ENCODE measurements around the gene FHL2.
A peak's percentile ranks its signal among the peaks of the same experiment; 100 is the strongest.
"Not testable (repeated sequence)": the region's sequence is repeated elsewhere in the genome, so short reads cannot be mapped to it uniquely, and the experiment has no call there.

FHL2 gene, protein sequence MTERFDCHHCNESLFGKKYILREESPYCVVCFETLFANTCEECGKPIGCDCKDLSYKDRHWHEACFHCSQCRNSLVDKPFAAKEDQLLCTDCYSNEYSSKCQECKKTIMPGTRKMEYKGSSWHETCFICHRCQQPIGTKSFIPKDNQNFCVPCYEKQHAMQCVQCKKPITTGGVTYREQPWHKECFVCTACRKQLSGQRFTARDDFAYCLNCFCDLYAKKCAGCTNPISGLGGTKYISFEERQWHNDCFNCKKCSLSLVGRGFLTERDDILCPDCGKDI

DNA sequence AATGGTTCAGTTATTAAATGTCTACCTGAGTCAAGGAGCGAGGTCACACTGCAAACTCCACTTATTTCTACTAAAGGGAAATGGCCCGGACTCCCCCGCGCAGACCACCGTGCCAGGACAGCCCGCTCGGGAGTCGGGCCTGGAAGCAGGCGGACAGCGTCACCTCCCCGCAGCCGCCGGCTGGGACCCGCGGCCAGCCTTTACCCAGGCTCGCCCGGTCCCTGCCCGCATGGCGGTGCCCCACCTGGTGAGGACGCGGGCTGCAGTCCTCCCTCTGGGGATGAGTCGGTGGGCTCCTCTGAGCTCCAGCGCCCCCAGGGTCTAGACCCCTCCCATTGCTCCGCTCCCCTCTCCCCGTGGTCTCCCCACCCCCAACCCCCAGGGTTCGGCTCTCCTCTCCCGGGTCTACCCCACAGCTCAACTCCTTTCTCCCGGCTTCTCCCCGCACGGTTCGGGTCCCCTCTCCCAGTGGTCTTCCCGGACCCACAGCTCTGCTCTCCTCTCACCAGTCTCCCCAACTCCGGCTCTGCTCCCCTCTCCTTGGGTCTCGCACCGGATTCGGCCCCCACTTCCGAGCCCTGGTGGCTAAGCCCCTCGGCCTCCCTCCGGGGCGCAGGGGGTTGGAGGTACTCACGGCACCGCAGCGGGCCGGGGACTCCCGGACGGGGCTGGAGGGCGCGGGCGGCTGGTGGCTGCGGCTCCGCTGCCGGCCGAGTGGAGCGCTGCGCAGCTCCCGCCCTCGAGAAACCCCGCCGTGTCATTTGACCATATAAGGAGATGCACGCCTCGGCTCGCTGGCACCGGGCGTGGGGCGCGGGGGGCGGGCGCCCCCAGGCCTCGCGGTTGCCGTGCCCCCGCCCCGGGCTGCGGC is at the start of gene FHL2:
FHL2 (minus strand) TSS at position 716 of the 871 bp plus-strand sequence. CDS start 12,535 bp downstream, outside the sequence.
- DNase-seq = peak; percentile 82

DNA sequence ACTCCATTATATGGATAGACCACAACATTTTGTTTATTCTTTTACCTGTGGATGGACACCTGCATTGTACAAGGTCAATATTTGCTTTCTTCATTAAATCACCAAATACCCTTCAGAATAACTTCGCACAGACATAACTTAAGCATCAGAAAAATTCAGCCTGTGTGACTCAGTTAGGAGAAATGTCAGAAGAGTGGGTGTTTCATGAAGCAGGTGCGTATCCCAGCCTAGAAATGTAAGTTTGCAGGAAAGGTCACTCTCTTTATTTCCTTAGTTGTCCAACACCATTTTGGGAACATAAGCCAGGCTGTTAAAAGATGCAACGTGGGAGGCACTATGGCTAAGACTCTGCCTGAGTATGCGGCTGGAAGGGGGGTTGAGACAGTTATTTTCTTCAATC is 48.6 kb upstream of the FHL2 start:
- DNase-seq = no peak

DNA sequence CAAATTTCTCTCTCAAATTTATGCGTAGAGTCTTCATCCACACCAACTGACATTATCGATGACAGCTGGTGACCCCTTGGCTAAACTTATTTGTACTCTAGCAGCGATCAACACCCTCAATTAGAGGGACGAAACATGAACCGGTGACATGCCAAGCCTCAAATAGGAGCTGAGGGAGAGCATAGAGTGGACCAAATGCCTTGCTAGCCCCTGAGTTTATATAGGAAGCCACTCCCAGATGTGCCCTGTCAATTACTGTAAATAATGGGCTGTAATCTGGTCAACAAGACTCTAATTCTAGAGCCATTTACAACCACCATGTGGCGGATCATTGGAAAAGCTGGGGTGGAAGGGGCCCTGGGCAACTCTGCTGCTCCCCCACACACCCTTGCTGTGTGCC is 47.6 kb upstream of the FHL2 start:
- DNase-seq = no peak

DNA sequence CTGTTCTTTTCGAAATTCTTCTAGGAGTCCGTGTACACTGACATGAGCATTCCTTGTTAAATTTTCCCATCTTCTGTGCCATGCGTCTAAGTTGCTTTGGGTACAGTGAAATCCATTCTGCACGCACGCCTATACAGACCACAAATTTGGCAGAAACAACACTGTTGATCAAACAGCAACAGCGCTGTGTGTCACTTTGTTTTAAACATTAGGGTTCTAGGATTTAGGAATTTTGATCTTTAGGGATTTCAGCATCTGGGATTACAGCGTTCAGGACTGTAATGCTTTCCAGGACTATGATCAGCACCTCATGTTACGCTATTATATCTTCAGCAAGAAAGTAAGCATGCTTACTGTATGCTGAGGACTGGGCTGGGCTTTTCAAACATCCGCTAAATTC is 47.1 kb upstream of the FHL2 start:
- DNase-seq = no peak

DNA sequence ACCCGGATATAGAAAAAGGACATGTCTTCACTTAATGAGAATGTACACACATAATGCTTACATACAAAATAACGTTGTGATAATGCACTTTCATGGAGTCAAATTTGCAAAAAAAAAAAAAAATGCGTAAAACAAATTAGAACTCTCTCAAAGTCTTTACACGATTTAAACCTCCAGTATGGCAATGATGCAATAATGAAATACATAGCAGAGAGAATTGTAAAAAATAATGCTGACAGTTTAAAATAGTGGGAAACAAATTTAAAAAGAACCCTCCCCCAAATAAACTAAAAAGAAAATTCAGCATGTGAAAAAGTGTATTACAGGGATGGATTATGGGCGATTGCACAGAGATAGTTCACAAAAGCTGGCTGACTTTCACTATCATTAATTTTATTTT is 46.6 kb upstream of the FHL2 start:
- DNase-seq = no peak

DNA sequence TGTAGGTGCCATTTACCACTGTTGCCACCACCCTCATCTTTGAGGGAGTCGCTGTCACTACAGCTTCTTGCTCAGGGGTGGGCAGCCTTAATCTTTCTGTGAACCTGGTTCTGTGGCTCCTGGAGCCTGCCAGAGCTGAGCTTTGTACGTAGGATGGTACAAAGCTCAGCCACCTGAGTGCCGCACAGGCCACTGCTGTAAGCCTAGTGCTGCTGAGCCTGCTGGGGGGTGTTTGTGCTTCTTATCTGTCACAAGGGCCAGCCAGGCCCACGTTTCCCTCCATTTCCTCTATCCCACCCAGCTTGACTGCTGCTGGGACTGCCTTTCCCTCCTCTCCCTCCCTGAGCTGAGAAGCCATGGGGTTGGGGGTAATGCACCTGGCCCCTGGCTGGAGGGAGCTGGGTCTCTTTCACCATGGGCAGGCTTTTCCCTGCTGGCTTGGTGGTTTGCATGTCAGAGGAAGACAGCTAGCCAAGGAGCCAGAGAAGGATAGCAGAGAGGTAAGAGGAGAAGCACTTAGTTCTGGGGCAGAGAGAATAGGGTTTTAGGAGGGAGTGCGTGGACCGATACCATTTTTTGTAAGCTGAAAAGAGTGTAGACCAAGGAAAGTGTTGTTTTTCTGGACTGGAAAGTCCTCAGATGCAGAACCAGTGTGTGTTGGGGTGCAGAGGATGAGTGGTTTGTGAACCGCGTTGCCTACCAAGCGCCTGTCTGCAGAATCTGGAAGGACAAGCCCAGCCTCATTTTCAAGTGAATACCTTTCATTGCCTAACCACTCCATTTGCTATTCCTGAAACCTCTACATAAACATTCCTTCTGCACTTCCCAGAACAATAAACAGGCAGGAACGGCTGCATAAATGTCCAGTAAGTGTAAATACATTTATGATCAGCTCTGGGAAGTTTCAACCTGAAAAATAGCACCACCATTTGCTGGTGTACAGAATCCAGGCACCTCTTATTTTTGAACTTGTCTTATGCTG is 45.1 kb upstream of the FHL2 start:
- DNase-seq = no peak

DNA sequence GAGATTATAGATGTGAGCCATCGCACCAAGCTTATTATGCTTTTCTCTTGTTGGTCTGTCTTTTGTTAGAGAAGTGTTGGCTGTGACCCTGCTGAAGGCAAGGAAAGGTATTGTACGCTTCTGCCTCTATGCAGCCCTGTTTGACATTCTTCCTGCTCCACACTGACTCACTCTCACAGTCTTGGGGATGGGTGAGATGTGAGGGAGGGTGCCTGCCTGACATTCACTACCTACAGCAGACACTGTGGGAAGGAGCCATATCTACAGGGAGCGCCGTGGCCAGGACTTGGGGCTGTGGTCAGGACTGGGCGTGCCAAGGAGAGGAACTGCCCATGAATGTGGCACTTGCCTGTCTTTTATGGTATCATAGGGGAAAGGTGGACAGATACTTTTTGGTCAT is 43.9 kb upstream of the FHL2 start:
- no peak for DNase-seq

DNA sequence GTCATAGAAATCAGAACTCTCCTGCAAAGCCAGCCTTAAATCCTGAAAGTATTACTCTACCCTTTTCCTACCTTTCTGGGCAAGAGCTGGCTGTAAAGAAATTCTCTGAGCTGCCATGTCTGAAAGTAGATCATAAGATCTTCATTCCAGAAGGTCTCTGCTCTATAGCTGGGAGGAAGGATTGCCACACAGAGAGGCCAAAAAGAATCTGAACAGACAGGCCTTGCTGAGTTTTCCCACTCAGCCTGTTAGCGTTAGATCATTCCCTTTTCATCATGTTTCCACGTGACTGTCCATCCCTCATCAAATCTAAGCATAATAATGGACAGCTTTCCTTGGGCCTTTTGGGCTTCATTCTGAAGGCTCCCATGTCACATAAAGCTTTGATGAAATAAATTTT is 43.2 kb upstream of the FHL2 start:
- DNase-seq = no peak

DNA sequence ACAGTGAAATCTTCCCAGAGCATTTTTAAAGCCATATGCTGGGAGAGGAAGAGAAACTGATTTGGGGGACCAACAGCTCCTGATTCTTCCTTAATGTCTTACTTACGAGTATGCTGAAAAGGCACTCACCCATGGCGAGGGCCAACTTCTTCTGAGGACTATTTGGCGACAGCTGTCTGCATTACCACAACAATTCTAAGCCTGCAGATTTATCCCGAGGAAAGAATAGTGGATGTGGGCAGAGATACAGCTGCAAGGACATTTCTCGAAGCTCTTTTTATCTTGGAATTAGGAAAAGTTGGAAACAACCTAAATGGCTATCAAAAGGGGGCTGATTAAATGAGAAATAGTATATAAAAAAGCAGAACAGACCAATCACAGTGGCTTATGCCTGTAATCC is 40.3 kb upstream of the FHL2 start:
- no peak for DNase-seq

DNA sequence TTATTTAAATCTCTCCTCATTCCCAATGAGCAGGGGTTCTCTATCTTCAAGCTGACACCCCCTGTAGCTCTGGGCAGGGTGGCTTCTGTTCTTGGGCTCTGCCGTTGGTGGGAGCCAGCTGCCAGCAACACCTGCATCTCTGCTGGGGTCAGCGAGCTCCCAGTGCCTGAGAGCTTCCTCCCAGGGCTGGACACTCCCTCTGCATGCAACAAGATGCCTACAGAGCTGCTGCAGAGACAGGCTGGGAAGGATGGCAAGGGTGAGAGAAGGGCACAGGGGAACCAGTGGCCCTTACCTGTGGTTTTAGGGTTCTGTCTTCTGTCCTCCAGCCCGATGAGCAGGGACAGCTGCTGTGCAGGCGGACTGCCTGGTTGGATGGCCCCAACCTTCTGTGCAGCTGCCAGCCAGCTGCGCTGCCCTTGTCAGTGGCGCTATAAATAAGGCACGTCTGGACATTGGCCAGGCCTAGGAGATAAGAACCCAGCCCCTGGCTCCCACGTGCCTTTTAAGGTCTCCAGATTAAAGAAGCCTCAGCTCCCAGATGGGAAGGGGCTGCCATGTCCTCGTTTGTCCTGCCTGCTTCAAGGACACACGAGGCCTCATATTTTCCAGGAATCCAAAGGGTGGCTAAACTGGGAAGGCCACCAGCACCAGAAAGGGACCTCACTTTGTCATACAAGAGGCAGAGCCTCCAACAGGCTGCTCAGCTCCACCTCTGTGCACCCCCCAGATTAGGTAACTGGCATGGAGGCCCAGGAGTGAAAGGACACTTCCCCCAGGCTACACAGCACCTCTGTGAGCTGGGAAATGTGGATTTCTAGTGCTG is 39.5 kb upstream of the FHL2 start:
- DNase-seq = no peak

DNA sequence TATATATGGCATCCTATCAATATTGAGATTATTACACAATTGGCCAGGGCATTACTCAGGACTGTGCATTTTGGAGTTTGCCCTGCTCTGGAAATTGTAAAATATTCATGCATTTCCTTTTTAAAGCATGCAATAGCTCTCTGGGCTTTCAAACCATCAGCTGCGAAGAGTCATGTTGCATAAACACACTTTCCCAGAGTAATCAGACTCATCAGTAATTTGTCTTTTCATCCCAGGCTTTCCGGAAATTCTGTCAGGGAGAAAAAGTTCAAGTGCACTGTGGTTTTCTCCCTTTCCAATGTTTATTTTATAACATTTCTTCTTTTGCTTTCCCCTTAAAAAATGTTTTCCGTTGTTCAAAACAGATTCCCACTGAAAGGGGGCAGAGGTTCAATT is 38.9 kb upstream of the FHL2 start:
- no peak for DNase-seq

DNA sequence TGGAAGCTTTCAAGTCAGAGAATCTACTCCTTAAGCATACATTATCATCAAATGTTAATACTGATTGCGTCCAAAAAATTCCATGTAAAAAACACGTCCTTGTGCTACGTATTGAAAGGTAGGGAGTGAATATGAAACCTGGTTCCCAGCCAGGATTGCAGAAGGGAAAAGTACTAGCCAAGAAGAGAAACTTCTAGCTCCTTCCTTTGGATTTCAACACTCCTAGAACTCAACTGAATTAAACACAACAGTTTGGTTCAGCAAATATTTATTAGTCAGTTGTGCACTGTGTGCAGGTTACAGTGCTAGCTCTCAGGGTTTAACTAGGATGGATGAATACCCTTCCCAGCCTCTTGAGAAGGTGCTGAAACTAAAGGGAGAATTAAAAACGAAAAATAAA is 33.9 kb upstream of the FHL2 start:
- no peak for DNase-seq

DNA sequence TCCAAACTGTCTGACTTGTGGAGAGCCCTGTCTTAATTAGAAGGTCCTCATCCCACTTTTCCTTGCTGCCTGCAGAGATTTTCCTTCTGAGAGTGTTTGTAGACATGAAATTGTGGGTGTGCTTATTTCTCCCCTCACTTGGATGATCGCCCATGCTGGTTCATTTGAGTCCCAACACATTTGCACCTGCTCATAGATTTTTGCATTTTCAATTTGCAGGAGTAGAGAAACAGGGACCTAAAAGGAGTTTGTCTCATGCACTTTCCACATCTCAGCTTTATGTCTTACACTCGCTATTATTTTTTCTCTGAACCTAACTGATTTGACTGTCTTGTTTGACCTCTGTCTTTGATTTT is 33.2 kb upstream of the FHL2 start:
- no peak for DNase-seq

DNA sequence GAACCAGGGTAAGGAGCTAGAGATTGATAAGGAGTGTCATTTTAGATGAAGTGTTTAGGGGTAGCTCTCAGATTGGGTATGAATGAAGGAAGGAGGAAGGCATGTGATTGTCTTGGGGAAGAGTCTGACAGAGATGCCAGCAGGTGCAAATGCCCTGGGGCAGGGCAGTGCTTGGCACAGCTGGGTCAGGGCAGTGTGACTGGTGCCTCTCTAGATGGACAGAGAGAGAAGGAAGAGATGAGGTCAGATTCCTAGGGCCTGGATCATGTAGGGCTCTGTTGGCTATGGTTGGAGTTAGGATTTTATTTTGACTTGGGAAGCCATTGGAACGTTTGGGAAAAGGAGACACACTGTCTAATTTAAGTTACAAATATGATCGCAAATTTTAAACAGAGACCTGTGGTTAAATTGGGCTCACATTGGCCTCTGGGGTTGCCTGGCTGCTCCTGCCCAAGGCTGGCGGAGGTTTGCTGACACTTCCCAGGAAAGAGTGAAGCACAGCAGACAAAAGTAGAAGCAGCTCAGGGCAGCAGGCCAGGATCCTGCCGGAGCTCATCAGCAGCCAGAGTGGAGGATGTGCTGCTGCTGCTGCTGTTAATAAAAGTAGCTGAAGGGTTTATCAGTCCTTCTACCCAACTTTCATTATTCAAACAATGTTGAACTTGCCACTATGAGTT is 32.7 kb upstream of the FHL2 start:
- peak; percentile 27 for DNase-seq

DNA sequence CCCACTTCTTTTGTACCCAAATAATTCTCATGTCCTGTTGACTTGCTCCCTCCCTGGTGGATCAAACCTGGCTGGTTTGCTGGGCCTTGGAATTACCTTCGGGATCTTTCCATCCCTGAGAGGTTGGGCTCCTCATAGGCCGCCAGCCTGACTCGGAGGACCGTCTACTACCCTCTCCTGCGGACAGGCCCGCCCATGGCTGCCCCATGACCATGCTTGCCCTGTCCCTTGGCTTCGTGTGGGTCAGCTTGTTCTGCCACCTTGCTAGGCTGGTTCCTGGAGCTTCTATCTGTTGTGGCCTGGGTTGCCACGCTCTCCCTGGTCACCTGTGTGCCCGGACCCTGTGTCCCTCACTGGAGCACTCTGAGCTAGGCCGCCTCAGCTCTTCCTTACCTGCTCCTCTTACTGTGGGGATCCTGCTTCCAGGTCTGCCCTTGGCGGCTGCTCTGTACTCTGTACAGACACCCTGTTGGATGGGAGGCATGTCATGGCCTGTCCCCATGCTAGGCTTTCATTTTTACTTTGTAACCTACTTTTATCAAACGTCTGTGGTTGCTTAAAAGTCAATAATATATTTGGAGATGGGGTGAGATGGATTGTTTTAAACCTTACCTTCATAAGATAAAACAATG is 29.7 kb upstream of the FHL2 start:
- no peak for DNase-seq

DNA sequence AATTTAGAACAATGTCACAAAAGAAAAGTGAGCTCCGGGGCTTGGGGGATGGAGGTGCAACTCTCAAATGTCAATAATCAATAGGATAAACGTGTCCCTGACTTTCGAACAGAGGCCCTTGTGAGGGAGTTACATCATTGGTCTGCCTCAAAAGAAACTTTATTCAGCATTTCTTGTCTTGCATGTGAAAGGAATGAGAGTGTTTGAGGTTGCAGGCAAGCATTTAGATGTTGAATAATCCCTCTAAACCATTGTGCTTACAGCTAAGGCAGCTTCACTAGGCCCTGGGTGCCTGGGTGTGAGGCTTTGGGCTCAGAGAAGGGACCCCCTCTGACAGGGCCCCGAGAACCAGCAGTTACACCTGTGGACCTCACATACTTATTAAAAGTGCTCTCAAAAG is 28.6 kb upstream of the FHL2 start:
- DNase-seq = no peak

DNA sequence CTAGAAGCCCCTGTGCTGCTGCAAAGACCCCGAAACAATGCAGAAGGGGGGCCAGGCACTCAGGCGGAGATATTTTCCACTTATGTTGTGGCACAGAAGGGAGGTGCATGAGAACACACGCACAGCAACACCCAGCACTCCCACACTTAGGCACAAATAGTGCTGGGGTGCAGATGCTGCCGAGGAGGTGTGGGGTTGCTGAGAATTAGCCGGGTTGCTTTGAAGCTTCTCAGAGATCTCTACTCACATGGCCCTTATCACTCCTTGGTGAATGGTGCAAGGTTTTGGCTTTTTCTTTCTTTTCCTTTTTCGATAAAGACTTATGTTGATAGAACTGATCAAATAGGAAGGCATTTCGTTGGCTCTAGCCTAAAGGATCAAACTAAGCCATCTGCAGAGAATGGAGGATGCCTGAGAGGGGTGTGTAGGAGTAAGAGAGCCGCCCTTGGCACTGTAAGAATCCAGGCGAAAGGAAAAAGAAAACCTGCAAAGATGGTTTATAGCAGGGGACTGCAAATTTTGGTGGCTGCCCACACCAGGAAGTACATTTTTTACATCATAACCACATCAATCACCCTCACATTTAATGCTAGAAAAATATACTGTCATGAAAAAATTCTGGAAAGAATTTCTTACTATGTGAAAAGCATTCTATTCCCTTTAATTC is 27.9 kb upstream of the FHL2 start:
- DNase-seq = no peak

DNA sequence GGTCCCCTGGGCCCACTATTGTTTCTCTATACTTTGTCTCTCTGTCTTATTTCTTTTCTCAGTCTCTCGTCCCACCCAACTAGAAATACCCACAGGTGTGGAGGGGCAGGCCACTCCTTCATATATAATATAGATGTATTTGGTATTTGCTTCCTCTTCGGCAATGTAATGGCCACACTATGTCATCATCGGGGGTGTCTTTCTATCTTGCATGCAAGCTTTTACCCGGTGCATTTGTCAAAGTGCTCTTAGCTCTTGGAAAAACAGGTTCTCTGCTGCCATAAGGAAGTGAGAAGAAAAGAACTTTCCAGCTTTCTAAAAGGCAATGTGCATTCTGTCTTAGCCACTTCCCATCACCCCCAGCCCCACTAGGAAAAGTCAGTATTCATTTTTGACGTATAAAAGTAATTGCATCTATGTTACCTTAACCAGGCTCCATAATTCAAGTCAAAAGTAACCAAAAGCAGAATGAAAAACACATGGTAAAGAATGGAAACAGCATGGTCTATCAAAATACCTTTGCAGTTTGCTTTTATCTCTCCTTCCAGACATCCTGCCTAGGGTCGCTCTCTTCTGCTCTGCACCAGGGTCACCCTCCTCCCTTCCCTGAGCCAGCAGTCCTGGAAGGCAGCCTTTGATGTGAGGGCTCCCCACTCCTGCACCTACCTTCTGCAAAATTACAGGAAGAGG is 27.2 kb upstream of the FHL2 start:
- no peak for DNase-seq

DNA sequence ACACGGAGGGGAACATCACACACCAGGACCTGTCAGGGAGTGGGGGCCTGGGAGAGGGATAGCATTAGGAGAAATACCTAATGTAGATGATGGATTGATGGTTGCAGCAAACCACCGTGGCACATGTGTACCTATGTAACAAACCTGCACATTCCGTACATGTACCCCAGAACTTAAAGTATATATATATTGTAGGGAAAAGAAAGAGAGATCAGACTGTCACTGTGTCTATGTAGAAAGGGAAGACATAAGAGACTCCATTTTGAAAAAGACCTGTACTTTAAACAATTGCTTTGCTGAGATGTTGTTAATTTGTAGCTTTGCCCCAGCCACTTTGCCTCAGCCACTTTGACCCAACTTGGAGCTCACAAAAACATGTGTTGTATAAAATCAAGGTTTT is 26.0 kb upstream of the FHL2 start:
- DNase-seq = not testable (repeated sequence)

DNA sequence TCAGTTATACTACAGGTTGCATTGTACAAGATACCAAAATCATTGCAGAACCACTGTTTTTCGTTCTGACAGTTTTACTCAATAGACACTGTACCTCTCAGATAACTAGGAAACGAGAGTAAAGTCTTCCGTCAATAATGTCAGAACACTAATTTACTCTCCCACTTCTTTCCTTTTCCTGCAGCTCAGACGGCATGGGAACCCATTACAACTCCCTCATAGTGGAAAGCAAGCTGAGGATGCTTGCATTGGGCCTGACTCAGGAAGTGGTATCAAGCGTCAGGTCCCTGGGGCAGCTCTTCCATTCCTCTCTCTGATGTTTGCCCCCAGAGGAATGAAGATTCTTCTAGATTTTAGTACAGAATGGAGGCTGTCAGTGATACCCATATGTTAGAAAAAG is 23.9 kb upstream of the FHL2 start:
- DNase-seq = no peak

Data from NCI-H226 (cell line).